Memory B cell (primary cell): ENCODE results near the gene ADAMTSL2.
A peak's percentile ranks its signal among the peaks of the same experiment; 100 is the strongest.

Experiments used
- ATAC-seq: fragments of 150-1000 bp; cut with Tn5 transposase; 2 replicates; pipeline ENCODE4 v1.10.0; 2021; ENCODE audit warnings: low read depth, mild to moderate bottlenecking, moderate library complexity
- DNase-seq, 2 donors: peaks; one replicate each; pipeline ENCODE4 v3.0.0; 2022; ENCODE audit warnings: low spot score in 2 of 2
- H3K27ac Mint-ChIP-seq: one replicate; pipeline ENCODE4 v1.8.0; 2022; ENCODE audit warnings: mild to moderate bottlenecking, moderate library complexity, mixed read lengths
- H3K27me3 Mint-ChIP-seq: one replicate; pipeline ENCODE4 v1.8.0; 2022; ENCODE audit warnings: mixed read lengths
- H3K36me3 Mint-ChIP-seq: one replicate; pipeline ENCODE4 v1.8.0; 2022; ENCODE audit warnings: mild to moderate bottlenecking, mixed read lengths
- H3K4me1 Mint-ChIP-seq: one replicate; pipeline ENCODE4 v1.8.0; 2022; ENCODE audit warnings: mixed read lengths
- H3K4me3 Mint-ChIP-seq: one replicate; pipeline ENCODE4 v1.8.0; 2022; ENCODE audit warnings: mild to moderate bottlenecking, moderate library complexity, mixed read lengths
- H3K9me3 Mint-ChIP-seq: one replicate; pipeline ENCODE4 v1.8.0; 2022; ENCODE audit warnings: mixed read lengths

Gene ADAMTSL2

GRCh38 chr9:133603135-133603927 lies 68.8 kb downstream of the ADAMTSL2 start:
- ATAC-seq (no peak), DNase-seq (no peak)
- Mint-ChIP-seq H3K27ac (no peak overlapping the region), H3K4me3 (no peak overlapping the region), H3K9me3 (no peaks in the 10 kb centered on the region), H3K36me3 (no peaks in the 10 kb centered on the region), H3K27me3 (peaks cover 15% of the 10 kb centered on the region), H3K4me1 (peaks cover 8% of the 10 kb centered on the region)

DNA sequence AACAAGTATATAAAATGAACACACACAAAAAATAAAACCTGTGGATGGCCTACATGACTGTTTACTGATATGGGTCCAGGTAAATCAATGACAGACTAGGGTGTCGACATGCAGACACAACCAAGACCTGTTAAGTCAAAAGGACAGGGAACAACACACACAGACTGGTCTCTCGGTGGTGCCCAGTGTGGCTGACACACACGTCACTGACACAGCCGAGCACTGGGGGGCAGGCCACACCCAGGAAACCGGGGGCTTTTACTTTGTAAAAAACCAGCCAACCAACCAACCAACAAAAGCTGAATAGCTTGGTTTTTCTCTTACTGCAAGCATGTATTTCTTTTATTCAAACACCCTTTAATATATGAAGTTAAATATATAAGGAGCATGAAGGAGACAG lies 69.7 kb downstream of the ADAMTSL2 start:
- ATAC-seq (peak; percentile 46), DNase-seq (no peak)
- H3K36me3 Mint-ChIP-seq, result no peaks in the 10 kb centered on the region
- H3K4me1 Mint-ChIP-seq, result peaks cover 8% of the 10 kb centered on the region
- no peaks in the 10 kb centered on the region for H3K9me3 Mint-ChIP-seq
- H3K27ac Mint-ChIP-seq, result no peak overlapping the region
- no peak overlapping the region for H3K4me3 Mint-ChIP-seq
- peaks cover 15% of the 10 kb centered on the region for H3K27me3 Mint-ChIP-seq

DNA sequence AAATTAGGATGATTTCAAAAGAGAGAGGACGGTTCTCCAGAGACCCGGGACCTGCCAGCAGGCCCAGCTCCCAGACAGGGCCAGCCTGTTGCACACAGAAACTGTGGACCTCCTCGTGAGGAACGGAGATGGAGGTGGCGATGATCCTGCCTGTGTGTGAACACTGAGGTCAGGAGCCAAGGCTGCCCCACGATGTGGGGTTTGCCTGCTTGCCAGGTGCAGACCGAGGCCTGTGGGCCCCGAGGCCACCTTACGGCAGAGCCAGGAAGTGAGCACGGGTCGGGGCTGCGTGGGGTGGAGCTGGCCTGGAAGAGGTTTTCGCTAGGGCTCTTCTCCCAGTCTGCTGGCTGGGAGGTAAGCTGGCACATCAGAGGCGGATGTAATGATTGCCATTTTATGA lies 70.4 kb downstream of the ADAMTSL2 start:
- Mint-ChIP-seq H3K4me3 (peak overlapping the region; percentile 39), H3K4me1 (peaks cover 8% of the 10 kb centered on the region), H3K9me3 (no peaks in the 10 kb centered on the region), H3K27ac (no peak overlapping the region), H3K36me3 (no peaks in the 10 kb centered on the region), H3K27me3 (peaks cover 20% of the 10 kb centered on the region)
- DNase-seq, result no peak
- ATAC-seq, result no peak

DNA sequence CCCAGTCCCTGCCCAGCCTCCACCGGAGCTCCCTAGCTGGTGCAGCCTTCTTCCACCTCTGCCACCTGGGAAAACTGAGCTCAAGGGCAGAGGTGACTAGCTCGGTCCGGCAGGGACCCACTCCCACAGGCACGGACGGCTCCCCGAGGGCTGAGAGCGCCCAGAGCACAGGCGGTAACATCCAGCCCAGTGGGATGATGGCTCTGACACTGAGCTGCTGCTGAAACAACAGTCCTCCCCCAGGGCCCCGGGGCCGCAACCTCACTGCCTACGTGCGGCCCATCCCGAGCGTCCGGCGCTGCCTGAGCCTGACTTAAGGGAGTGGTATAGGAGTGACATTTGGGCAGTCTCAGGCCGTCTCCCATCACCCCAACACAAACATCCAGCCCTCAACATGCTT lies 70.9 kb downstream of the ADAMTSL2 start:
- Mint-ChIP-seq H3K4me1 (peaks cover 8% of the 10 kb centered on the region), H3K27me3 (peaks cover 22% of the 10 kb centered on the region), H3K4me3 (no peak overlapping the region), H3K36me3 (no peaks in the 10 kb centered on the region), H3K27ac (no peak overlapping the region), H3K9me3 (no peaks in the 10 kb centered on the region)
- DNase-seq (no peak), ATAC-seq (no peak)

GRCh38 chr9:133605856-133606707 lies 71.6 kb downstream of the ADAMTSL2 start:
- Mint-ChIP-seq H3K27me3 (peaks cover 23% of the 10 kb centered on the region), H3K9me3 (no peaks in the 10 kb centered on the region), H3K27ac (no peak overlapping the region), H3K36me3 (no peaks in the 10 kb centered on the region), H3K4me1 (peaks cover 8% of the 10 kb centered on the region), H3K4me3 (no peak overlapping the region)
- ATAC-seq (no peak), DNase-seq (no peak)

GRCh38 chr9:133606708-133607025 lies 72.2 kb downstream of the ADAMTSL2 start:
- Mint-ChIP-seq H3K4me1 (peaks cover 8% of the 10 kb centered on the region), H3K27me3 (peaks cover 22% of the 10 kb centered on the region), H3K4me3 (no peak overlapping the region), H3K27ac (no peak overlapping the region), H3K9me3 (no peaks in the 10 kb centered on the region), H3K36me3 (no peaks in the 10 kb centered on the region)
- DNase-seq (no peak), ATAC-seq (no peak)

DNA sequence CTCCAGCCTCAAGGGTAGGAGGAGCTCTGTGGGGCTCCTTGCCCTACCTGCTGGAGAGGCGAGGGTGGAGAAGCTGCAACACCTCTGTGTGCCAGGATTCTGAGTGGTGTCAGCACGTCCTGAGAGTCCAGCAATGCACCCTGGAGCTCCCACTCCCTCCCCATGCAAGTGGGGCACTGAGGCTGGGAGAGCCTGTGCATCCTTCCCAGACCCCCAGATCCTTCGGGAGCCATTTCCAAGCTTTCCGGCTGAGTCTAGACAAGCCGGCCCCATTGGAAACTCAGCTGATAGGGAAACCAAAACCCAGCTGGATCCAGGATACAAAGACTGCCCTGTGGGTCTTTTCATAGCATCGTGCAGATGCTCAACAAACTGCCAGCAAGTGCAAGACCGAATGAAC lies 72.9 kb downstream of the ADAMTSL2 start:
- Mint-ChIP-seq H3K27ac (no peak overlapping the region), H3K4me3 (no peak overlapping the region), H3K36me3 (no peaks in the 10 kb centered on the region), H3K9me3 (no peaks in the 10 kb centered on the region), H3K4me1 (peaks cover 8% of the 10 kb centered on the region), H3K27me3 (peaks cover 22% of the 10 kb centered on the region)
- ATAC-seq, result no peak
- no peak for DNase-seq

DNA sequence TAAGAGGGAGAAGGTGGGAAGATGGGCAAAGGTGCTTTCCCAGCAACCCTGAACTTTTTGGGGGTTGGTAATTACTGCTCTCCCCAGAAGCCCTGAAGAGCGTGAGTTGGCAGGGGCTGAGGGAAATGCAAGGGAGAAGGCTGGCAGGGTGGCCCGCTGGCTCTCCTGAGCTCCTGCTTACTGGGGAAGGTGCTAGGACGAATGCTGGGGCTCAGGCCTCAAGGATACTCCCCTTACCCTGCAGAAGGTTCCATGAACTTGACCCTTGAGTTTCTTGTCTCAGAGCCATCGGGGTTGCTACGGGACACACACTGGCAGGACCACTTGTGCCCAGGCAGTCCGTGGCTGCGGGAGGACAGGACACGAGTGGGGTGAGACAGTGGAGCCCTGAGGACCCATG lies 73.5 kb downstream of the ADAMTSL2 start:
- Mint-ChIP-seq H3K9me3 (no peaks in the 10 kb centered on the region), H3K27ac (no peak overlapping the region), H3K4me3 (no peak overlapping the region), H3K27me3 (peaks cover 22% of the 10 kb centered on the region), H3K36me3 (no peaks in the 10 kb centered on the region), H3K4me1 (peaks cover 8% of the 10 kb centered on the region)
- DNase-seq (no peak), ATAC-seq (no peak)

DNA sequence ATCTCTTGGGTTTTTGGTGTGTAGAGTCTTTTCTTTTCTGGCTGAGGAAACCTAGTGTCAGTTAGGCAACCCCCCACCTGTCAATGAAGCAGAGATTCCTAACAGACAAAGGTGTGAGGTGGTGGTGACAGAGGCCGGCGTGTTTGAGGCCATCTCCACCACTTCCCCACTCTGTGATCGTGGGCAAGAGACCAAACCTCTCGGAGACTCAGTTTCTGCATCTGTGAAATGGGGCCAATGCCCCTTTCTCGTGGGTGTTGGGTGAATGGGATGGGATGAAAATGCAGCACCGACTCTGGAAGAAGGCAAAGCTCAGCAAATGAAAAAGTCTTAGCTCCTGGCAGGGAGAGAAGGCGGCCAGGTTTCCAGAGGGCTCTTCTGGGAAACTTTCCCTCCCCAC lies 73.9 kb downstream of the ADAMTSL2 start:
- ATAC-seq, result no peak
- H3K27ac Mint-ChIP-seq, result no peak overlapping the region
- H3K4me3 Mint-ChIP-seq, result no peak overlapping the region
- no peak for DNase-seq
- H3K36me3 Mint-ChIP-seq, result no peaks in the 10 kb centered on the region
- no peaks in the 10 kb centered on the region for H3K9me3 Mint-ChIP-seq
- H3K27me3 Mint-ChIP-seq, result peaks cover 24% of the 10 kb centered on the region
- H3K4me1 Mint-ChIP-seq, result peaks cover 8% of the 10 kb centered on the region

- Mint-ChIP-seq H3K4me1 (peaks cover 8% of the 10 kb centered on the region), H3K27me3 (peaks cover 23% of the 10 kb centered on the region), H3K9me3 (no peaks in the 10 kb centered on the region), H3K4me3 (no peak overlapping the region), H3K27ac (no peak overlapping the region), H3K36me3 (no peaks in the 10 kb centered on the region)
- DNase-seq (no peak), ATAC-seq (no peak)
Measured at GRCh38 chr9:133608889-133609288, 74.4 kb downstream of the ADAMTSL2 start.

DNA sequence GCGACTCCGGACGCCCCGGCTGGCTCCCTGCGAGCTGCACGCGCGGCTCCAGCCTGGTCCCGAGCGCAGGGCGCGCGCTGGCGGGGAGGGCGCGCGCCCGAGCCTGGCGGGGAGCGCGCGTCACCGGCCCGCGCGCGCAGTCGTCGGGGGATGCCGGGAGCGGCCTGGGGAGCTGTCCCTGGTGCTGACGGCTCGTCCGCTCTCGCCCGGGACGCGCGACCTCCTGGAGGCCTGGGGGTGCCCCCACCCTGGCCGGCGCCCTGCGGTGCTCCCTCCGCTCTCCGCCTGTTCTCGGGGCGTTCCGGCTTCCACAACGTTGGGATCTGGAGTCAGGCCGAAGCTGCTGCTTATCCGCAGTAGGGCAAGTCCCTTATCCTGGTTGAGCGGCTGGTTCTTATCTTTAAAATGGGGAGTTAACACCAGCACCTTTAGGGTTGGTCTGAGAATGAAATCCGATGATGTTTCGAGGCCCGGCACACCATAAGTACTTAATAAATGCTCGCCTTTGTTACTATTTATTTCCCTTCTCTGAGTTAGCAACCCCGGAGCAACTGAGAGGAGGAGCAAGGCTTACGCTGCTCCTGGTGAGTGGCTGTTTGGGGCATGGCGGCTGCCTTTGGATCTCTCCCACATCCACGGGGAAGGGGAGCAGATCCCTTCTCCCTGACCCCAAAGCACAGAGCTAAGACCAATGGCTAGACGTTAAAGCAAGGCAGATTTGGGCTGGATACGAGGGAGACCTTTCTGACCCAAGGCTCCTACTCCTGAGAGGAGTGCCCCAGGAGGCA lies 75.0 kb downstream of the ADAMTSL2 start, which contains the start of gene FAM163B:
Gene FAM163B, minus strand, starts transcription at position 79 of the 788 bp plus-strand sequence. CDS start 29,166 bp downstream, outside the sequence.
- Mint-ChIP-seq H3K27ac (no peak within 1 kb of the TSS), H3K4me1 (peaks cover 5% of the 10 kb centered on the region), H3K27me3 (peaks cover 20% of the 10 kb centered on the region), H3K36me3 (no peaks in the 10 kb centered on the region), H3K9me3 (no peaks in the 10 kb centered on the region), H3K4me3 (no peak within 1 kb of the TSS)
- DNase-seq (no peak), ATAC-seq (no peak)

DNA sequence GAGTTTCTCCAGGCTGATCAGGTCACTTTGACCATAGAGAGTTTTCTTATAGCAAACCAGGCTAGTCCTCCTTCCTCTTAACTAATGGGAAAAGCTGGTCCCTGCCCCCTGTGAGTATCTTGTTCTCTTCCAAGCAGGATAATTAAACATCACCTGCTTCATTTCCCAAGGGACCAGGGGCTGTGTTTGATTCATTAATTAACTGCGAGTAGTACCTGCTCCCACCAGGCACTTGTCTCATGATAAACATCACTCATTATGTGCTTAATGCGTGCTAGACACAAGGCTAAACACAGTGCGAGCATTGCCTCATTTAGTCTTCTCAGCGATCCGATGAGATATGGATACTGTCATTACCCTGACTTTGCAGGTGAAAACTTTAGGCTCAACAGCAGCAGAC lies 76.3 kb downstream of the ADAMTSL2 start:
- no peak for ATAC-seq
- no peaks in the 10 kb centered on the region for H3K4me1 Mint-ChIP-seq
- H3K27me3 Mint-ChIP-seq, result peaks cover 18% of the 10 kb centered on the region
- H3K36me3 Mint-ChIP-seq, result no peaks in the 10 kb centered on the region
- no peak overlapping the region for H3K27ac Mint-ChIP-seq
- H3K9me3 Mint-ChIP-seq, result no peaks in the 10 kb centered on the region
- no peak overlapping the region for H3K4me3 Mint-ChIP-seq
- DNase-seq, result no peak

DNA sequence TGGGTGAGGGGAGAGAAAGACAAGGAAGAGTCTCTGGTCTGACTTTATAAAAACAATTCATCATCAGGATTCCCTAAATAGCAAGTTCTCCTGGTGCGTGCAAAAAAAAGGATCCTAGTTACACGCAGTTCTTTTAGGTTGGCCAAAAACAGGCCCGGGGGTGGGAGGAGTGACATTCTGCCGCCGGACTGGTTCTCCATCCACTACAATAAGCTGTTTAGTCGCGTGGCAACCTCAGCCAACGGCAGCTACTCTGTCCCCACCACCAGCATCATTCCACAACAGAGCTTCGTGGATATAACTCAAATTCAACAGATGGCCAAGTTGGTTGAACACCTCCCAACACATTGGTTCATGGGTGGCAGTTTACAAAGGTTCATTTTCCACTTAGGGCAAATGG lies 77.5 kb downstream of the ADAMTSL2 start:
- H3K27ac Mint-ChIP-seq, result no peak overlapping the region
- no peaks in the 10 kb centered on the region for H3K36me3 Mint-ChIP-seq
- ATAC-seq (no peak), DNase-seq (no peak)
- H3K4me3 Mint-ChIP-seq, result no peak overlapping the region
- peaks cover 18% of the 10 kb centered on the region for H3K27me3 Mint-ChIP-seq
- no peaks in the 10 kb centered on the region for H3K4me1 Mint-ChIP-seq
- no peaks in the 10 kb centered on the region for H3K9me3 Mint-ChIP-seq

DNA sequence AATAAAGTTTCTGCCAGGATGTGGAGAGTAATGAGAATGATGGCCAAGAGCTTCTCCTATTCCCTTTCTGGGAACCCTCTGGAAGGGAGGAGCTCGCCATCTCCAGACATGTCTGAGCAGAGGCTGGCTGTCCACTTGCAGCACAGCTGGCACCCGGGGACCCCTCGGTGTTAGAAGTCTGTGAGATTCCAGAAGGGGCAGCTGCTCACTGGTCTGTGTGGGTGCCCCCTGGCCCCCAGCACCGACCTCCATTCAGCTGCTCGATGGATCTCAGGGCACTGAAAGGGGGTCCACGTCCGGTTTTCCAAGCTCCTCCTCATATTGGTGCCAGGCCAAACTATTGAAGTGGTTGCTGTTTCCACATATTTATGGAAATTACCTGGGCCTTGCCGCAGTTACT lies 78.3 kb downstream of the ADAMTSL2 start:
- Mint-ChIP-seq H3K27me3 (peaks cover 18% of the 10 kb centered on the region), H3K27ac (no peak overlapping the region)

More for the DNA sequence above, 78.3 kb downstream of the ADAMTSL2 start:
- Mint-ChIP-seq H3K36me3 (no peaks in the 10 kb centered on the region), H3K9me3 (no peaks in the 10 kb centered on the region), H3K4me3 (no peak overlapping the region), H3K4me1 (no peaks in the 10 kb centered on the region)
- ATAC-seq, result no peak
- DNase-seq, result no peak
